ENCODE results near the gene SH3D19.

SH3D19 gene

DNA sequence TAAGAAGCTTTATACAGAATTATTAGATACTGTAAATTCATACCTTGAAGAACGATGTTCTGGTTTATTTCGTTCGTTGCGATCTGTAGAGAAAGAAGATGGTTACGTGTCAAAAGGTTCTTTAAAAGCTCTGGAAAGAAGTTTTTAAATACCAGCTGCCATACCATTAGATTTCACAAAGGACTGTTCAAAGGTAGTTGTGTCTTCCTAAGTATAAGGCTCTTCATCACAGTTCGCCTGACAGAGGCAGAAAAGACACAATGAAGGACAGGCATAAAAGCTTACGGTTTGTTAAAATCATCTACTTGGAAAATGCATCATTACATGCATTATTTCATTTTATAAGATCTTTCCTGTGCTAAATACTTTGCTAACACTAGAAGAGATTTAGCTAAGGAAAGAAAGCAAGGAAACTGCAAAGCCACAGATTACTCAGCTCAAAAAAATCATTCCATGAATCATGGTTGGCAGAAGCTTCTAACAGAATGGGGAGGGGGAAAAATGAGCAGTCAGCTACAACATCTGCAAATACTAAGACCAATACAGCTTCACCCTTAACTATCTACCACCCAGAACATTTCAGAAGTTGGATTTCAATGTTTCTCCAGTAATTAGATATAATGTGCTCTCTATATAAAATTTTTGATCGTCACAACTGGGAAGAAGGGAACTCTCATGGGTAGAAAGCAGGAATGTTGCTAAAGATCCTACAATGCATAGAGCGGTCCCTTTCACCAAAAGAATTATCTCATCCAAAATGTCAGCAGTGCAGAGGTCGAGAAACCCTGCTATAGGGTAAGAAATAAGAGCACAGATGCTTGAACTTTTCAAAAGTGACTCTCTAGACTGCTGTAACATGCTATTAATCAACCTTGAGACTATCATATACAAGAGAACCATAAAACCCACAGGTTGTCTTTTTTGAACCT is 99.1 kb downstream of the SH3D19 start:
- DNase-seq = no peak

DNA sequence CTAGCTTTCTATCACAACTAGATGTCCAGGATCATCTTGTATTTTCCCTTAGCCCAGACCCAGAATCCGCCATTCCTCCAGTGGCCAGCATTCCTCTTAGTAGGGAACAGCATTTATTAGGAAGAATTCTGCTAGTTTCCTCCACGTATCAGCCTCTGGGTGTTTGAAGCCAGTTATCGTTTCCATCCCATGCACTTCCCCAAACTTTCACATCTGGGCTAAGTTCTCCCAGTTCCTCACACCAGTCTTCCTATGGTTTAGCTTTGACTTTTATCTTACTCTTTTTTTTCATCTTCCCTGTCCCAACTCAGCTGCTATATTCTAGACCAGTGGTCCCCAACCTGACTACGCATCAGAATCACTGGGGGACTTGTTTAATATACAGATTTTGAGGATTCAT is 101.9 kb downstream of the SH3D19 start:
- DNase-seq = no peak

DNA sequence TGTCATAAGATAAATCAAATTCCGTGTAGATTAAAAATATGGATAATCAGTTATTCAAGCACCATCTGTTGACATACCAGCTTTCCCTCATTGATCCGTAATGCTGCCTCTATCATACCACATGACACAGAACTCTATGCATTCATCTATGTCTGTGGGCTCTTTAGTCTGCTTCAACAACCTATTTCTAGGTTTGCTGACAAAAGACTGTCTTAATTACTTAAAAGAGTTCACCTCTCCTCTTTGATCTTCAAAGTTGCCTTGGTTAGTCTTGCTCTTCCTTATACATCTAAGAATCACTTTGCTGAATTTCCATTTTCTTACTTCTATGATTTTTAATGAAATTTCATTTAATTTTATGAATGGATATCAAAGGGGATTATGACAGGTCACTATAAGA is 105.5 kb downstream of the SH3D19 start:
- DNase-seq = no peak

DNA sequence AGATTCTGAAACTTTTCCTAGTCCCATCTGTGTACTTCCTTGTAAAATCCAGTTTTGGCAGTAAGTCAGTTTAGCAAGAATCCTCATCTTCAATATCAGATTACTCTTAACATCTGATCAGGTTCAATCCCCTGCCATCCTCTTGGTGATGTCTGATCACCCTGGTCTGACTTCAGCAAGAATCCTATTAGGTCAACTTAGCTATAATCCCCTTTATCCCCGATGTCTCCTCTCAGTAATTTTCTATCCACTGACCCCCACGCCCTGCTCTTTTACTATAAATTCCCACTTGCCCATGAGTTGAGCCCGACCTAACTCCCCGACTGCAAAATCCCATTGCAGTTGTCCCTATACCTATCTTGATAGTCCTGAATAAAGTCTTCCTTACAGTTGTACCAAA is 106.3 kb downstream of the SH3D19 start:
- no peak for DNase-seq

DNA sequence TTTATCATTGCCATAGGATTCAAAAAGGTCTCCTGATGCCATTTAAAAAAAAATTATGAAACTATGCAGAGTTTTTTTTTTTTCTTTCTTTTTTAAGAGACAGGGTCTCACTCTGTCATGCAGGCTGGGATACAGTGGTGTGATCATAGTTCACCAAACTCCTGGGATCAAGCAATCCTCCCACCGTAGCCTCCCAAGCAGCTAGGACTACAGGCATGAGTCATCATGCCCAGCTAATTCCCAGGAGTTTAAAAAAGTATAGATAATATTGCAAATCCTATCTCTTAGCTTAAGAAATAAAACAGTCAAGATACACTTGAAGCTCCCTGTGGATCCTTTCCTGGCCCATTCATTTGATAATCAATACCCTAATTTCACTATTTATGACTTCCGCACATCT is 107.1 kb downstream of the SH3D19 start:
- no peak for DNase-seq

DNA sequence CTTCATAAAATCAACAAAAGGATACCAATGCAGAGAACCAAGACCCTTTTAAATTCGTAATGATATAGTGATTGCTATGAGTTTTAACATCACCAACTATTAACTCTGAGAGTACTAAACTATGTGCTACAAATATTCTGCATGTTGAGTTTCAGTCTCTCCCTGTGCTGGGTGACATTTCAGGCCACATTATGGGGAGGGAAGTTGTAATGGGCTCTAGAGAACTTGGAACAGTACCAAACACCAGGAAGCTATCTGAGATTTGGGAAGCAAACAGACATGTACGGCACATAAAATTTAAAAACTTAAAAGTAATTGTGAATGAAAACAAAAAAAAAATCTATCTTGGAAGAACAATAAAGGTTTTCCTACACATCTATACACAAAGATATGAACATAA is 108.1 kb downstream of the SH3D19 start:
- DNase-seq = no peak

DNA sequence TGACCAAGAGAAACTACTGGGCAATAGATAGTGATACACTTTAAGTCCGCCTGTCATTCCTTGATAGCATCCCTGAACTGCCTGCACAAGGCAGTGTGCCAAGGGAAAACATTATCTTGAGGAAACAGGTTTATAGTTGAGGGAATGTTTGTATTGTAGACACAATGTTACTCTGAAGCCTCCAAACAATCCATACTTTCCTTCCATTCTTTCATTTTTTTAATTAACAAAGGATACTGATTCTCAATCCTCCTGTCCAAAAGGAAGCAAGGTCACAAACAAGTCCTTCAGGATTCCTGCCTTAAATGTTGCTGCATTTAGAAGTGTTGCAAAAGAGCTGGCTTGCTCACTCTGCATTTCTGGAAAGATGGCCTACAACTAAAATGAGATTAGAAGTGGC is 110.1 kb downstream of the SH3D19 start:
- no peak for DNase-seq

DNA sequence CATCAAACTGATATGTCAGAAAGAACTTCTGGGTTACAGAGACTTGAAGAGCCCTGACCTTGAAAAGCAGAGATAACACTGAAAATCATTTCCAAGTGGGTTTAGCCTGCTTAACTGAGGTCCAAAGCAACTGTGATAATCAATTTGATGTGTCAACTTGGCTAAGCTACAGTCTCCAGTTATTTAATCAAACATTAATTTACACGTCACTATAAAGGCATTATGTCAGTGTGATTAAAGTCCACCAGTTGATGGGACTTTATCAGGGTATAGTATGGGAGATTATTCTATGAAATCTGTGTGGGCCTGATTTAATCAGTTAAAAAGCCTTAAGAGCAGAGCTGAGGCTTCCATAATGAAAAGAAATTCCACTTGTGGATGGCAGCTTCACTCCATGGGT is 117.5 kb downstream of the SH3D19 start:
- no peak for DNase-seq

DNA sequence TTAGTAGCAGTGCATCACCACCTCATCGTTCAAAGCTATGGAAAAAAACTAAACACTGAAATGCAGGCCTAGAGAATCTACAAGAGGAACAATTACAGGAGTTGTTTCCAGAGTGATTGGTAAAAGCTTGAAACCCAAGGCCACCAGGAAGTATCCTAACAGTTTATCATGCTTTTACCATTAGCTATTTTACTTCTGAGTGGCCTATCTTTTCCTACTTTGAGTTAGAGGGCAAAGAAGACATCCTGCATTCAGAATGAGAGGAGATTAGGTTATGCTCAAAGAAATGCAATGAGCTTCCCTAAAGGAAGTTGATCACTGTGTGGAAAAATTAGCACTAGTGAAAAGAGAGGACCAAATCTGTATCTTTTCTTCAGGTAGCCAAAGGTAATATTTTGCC is 118.2 kb downstream of the SH3D19 start:
- no peak for DNase-seq

DNA sequence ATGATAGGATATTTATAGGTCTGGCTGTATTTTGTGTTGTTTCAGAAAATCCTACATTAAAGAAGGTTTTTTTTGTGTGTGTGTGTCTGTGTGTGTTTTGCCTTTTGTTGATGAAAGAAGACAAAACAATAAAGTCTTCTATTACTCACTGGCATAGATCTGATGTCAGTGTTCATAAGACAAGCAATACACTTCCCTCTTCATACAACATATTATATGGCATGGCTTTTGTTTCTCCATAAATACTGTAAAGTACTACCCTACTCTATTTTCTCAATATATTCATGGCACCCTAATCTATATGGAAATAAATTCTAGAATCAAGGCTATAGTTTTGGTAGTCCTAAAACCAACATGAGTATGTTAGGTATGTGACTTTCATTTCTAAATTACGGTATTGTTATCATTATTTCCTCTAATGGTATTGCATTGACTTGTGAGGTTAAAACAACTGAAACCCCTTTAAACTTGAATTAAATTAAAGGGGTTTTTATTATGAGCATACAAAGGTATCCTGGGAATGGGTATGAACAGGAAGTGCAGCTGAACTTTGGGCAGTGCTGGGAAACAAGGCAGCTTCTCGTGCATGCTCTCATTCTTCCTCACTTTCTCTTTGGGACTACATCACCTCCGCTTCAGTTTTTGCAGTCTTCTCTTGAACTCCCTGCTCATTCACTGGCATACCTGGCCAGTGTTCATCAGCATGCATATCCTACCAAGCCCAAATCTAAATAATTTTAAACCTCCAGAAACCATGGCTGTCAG is 119.0 kb downstream of the SH3D19 start:
- no peak for DNase-seq

DNA sequence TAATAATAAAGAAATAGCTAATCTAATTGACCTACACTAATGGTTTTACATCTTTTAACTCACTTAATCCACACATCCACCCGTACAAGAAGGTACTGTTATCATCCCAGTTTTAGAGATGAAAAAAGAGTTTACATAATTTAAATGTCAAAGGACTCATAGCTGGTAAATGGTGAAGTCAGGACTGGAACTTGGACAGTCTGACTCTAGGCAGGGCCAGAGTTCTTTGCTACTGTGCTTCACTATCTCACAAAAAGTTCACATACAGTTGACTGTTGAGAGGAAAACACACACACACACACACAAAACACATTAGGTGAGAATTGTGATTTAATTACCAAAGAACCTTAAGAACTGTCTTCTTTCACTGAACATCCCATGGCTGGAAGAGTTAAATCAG is 119.7 kb downstream of the SH3D19 start:
- no peak for DNase-seq

DNA sequence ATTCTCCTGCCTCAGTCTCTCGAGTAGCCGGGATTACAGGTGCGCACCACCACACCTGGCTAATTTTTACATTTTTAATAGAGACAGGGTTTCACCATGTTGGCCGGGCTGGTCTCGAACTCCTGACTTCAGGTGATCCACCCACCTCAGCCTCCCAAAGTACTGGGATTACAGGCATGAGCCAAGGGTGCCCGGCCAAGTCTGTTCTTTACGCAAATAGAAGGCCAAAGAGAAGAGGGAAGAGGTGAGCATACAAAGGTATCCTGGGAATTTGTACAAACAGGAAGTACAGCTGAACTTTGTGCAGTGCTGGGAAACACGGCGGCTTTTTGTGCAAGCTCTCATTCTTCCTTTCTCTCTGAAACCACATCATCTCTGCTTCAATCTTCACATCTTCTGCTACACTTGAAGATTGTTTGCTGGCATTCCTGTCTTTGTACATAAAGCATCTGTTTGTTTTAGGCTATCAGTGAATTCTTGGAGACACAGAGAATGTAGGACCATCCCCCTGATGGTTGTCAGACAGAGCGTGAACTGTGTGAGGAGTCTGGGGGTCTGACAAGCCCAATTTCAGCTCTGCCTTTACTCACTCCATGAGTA is 120.4 kb downstream of the SH3D19 start:
- no peak for DNase-seq

DNA sequence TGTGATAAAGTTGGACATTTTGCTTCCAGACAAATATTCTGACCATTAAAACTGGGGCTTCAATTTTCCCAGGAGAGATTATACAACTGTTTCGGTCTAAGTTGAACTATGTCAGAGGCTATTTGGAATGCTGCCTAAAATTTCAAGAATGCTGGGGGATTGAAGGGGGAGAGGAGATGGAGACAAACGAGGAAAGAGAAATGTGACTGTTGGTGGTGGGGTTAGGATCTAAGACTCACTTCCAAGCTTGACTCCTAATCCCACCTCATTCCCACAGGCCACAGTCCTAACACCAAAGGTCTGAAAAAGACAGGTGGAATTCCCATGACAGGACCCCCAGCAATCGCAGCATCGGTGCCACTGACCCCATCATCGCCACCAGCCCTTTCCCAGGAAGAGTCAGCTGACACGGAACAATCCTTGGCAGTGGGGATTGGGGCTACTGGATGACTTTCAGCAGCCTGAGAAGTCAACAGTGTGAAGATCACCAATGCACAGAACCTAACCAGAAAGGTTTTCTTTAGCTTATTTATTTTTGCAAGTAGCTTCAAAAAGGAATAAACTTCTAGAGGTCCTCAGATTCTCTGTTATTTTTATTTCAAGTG is 122.5 kb downstream of the SH3D19 start:
- DNase-seq = no peak

DNA sequence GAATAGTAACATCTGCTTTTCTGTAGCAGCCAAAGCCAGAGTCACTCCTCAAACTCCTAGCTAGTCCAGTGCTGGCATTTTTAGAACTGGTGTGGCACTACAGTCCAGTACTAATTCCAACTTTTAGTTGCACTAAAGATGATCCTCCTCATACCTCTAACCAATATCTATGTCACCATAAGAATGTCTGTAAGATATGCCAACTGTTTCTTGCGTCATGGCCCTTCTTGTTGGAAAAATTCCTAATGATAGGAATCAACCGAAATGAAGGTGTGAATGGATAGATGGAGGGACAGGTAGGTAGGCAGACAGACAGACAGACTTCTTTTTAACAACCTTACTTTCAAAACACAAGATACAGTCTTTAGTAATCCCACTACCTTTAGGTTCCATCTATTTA is 123.0 kb downstream of the SH3D19 start:
- no peak for DNase-seq

DNA sequence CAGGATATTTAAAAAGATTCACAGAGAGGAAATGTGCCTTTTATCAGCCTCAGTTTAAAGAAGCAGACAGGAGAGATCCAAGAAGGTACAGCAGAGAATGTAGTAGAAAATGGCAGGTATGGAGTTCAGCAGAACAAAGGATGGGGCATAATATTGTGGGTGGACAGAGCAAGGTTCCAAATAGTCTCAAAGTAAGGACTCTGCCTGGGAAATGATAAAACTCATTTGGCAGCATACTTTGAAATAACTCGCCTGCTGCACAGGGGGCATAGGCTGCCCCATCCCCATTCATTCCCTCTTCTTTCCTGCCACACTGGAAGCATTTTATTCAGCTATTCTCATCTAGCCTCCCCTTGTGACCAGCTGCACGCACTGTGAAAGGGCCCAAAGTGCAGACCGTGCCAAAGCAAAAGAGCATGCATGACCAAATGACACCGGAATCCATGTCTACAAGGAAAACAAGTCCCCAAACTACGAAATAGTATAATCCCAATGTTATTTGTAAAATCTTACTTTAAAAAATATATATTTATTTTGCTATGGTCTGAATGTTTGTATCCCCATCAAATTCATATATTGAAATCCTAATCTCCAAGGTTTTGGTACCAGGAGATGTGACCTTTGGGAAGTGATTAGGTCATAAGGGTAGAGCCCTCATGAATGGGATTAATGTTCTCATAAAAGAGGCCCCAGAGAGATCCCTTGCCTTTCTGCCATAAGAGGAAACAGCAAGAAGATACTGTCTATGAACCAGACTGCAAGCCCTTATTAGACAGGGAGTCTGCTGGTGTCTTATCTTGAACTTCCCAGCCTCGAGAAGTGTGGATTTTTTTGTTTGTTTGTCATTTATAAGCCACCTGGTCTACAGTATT is 125.8 kb downstream of the SH3D19 start:
- no peak for DNase-seq

DNA sequence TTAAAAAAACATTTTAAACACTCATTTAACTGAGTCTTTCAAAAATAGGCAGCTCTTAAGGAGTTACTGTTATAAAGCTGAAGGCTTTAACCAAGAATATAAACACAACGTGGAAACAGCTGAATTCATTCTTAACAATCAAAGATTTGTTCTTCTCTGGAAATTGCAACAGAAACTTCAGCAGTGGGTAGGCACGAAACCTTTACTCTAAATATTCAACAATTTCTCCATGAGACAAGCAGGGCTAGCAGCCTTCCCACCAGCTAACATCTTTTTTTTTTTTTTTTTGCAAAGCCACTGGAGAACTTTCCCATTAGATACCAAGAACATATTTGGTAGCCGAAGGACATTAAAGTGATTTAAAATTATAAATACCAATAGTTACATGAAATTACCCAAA is 126.7 kb downstream of the SH3D19 start:
- no peak for DNase-seq

DNA sequence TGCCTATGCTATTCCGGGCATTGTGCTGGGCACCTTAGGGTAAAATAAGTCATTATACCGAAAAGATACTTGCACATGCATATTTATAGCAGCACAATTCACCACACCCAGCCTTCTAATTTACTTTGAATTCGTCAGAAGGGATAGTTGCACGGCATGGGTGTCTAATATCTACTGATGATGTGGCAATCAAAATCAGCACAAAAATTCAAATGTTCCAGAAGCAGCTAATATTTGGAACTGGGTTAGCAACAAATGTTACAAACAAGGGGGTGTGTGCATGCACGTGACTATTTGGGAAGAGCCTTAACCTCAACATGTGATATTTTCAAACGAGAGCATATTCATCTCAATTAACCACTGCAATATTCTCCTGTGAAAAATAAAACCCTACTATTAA is 128.2 kb downstream of the SH3D19 start:
- no peak for DNase-seq

DNA sequence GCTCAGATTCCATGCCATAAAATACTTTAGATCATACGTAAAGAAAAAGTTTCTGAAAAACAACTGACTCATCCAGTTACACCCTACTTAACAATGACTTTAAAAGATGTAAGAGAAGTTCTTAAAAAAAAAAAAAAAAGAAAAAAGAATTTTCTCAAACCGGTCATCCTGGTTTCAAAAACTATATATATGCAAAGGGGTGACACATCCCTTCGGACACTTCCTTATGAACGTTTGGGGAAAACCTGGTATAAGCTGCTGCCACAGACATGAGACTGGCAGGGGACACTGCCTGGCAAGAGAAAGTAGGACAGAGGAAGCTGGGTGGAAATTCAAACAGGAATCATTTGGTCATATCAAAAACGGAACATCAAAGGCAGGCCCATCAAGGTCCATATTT is 129.6 kb downstream of the SH3D19 start:
- no peak for DNase-seq

DNA sequence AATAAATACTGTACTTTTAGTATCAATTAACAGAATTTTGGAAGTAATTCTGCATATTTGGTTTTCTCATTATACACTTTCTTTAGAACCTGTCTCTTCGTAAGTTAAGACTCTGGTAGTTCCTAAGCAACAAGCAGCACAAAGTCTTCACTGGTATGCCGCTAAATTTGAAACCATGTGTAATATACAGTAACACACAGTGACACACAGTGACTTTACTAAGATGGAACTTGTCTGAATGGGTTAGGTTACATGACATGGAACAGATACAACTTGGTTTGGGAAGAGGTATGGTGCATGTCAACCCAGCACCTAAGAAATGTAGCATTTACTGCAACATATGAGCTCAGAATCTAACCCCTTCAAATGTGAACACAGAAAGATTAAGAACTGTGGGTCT is 132.0 kb downstream of the SH3D19 start:
- DNase-seq = no peak

DNA sequence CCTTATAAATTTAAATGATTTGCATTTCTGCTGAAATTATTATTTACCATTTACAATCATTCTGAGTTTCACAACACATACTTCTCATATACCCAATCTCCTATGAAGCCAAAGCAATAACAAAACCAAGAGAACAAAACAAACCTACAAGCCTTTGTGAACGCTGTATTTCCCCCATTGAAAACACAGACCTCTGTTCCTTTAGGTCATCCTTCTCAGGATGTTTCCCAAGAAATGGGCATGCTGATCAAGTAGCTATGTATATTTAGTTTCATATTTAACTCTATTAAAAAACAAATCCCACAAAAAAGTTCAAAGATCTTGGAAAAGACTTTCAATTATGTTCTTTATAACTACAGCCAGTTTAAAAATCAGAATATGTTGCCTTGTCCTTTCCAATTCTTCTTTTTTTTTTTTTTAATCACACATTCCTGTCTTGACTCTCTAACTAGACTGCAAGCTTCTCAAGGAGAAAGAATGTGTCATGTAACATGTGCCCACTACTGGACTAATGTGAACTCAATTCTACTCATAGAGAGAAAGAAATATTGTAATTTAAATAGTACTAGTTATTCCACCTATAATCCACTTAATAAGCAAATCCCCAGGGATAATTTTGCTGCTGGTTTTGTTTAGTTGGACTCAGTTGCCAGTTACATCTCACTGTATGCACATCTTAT is 132.7 kb downstream of the SH3D19 start:
- no peak for DNase-seq

DNA sequence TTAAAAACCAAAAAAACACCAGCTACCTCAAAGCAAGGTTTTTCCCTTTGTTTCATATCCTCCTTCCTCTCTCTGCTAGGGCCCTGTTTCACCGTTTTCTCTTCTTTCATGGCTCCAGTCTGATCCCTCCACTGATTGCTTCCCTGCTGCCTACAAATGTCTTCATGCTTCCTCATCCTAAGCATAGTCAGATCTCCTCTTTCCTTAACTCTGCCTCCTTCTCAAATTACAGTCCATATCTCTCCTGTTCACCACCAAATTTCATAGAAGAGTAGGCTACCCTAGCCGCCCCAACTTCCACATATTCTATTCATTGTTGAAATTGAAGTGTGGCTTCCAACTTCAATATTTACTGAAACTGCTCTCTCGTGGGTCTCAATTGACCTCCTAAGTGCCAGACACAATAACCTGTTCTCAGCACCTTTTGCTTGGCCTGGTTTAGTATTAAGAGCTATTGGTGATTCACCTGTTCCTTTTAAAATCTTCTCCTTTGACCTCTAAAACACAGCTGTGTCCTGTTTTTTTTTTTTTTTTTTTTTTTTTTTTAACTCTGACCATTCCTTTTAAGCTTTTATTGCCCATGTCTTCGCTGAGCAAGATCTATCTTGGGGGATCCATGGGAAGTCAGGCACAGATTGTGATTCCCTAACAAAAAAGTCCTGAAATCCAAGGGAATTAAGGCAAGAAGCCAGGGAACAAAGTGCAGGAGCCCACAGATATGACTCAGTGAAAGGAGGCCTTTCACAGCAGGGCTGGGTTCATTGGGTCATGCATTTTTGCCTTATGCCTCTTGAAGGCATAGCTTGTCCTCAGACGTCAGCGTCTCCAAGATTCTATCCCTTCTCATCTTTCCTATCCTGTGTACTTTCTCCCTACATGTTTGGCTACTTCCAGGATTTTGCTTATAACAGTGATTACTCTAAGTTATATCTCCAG is 140.6 kb downstream of the SH3D19 start:
- no peak for DNase-seq

Measured in NCI-H2081 treated with DMSO at 0.1 percent for 48 hours (cell line).